GM21529 (cell line): Measurements from ENCODE around the gene ULBP1.
"Not testable (repeated sequence)": the region's sequence is repeated elsewhere in the genome, so short reads cannot be mapped to it uniquely, and the experiment has no call there.

Source experiments
- ATAC-seq: cut with Tn5 transposase; IDR thresholded peaks from one replicate; pipeline ENCODE4 v1.9.1; 2021; ENCODE audit not compliant: unreplicated experiment

ULBP1 gene

DNA sequence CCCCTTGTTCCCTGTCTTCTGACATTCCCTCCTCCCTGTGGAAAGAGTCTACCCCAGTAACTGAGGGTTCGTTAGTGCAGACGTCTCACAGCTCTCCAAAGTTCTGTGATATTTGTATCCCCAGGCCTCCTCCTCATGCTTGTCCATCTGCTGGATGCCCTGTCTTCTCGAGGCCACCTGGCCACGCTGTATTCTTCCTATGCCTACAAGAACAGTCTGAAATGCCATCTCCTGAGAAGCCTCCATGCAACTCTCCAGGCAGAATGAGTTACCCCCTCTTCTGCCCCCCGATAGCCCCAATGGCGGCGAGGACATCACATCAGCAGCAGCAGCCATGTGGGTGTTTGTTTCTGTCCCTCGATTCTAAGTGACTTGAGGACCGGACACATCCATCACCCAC is 12.6 kb upstream of the ULBP1 start:
- ATAC-seq: no peak

DNA sequence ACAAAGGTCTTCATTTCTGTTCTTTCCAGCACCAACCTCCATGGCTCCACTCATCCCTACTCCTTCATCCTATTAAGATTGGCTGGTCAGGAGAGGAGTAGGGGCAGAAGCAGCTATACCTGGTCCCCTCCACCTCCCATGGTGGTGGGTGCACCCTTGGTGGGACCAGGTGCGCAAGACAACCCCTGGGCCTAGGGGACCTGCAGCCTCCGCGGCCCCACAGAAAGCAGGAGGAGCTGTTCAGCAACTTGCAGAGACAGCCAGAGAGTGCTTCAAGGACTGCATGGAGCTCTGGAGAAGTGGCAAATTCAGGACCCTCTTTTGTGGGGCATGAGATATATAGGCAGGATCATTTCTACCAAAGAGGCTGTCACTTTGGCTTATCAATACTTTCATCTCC is 12.1 kb upstream of the ULBP1 start:
- no peak for ATAC-seq

DNA sequence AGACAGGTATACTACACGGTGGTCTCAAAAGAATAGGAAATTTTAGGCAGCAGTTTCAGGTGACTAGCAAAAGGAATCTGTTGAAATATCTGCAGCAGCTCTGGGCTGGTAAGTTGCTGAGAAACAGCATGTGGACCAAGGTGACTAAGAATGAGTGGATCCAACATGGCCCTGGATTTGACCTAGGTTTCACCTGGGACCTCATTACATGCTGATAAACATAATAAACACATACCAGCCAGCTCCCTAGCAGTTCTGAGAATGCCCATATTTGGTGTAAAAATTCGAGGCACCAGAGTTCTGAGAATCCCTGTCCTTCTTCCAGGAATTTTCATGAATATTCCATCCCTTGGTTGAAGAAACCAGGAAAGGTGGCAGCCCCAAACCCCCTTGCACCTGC is 10.4 kb upstream of the ULBP1 start:
- ATAC-seq: not testable (repeated sequence)

DNA sequence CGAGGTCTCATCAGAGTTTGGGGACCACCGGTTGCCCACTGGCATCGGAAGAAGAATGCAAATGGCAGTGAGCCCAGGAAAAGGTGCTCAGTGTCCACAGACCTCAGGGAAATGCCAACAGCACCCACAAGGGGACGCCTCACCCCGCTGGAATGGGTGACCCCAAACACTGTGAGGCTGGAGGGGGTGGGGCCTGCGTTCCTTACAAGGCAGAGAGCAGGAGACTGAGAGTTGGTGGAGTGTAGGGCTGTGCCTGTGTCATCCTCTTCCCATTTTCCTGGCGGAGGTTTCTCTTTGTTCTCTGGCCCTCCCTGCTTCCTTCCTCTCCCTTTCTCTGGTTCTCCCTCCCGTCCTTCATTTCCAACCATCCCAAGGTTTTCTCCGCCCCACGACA is 9.8 kb upstream of the ULBP1 start:
- ATAC-seq: not testable (repeated sequence)

GRCh38 chr6:149954328-149954983 is 9.3 kb upstream of the ULBP1 start:
- not testable (repeated sequence) for ATAC-seq

DNA sequence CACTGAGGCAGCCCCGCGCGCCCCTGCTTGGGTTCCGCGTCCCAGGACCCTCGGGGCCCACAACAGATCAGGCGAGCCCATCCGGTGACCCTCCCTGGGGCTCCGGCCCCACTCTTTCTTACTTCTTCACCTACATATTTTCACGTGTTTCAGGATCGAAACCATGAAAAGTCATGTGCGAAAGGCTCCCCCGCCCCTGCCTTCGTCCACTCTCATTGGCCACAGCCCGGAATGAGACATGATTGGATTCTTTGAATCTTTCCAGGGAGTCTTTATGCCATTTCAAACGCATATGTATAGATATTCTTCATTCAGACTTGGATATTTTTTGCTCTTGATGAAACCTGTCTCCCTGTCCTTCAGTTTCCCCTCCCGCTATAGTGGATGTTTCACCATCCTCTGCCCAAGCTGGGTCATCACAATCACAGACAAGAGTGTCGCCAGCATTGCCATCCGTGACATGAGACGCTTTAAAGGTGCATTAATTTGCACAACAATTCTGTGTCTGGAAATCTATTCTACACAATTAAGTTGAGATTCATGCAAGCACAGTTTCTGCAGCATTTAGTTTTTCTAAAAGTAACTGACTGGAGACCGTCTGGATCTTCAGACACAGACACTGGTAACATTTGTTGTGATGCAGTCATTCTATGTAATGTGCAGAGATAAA is 8.6 kb upstream of the ULBP1 start:
- ATAC-seq: not testable (repeated sequence)

DNA sequence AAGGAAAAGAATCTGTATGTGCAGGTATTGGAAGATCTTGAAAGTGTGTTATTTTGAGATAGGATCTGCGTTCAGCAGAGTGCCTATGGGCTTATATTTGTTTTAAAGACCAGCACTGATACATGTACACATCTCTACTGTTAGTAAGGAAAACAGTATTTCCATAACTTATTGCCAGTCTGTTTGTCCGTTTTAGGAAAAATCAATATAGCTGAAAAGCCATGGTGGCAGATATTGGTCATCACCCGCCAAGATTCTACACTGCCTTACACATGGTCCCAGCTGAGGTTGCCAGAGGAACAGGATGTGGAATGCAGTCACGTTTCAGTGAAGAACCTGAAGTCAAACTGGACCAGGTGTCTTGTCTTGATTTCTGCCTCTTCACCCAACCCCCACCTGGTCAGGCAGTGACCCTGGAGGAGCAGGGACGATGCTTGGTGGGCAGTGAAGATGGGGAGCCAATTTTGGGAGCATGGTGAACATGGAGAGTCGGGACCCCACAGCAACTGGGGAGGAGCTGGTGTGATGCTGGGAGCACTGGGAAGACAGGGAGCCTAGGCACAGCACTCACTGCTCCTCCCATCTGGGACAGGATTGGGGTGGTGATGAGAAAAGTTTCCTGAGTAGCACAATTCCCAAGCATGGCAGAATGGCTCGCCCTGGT is 8.0 kb upstream of the ULBP1 start:
- ATAC-seq: not testable (repeated sequence)

GRCh38 chr6:149958124-149958523 is 5.6 kb upstream of the ULBP1 start:
- ATAC-seq: not testable (repeated sequence)

- ATAC-seq: not testable (repeated sequence)
Measured at GRCh38 chr6:149959806-149960205, 3.9 kb upstream of the ULBP1 start.

- no peak for ATAC-seq
Measured at GRCh38 chr6:149960488-149960887, 3.3 kb upstream of the ULBP1 start.

- ATAC-seq: no peak
Measured at GRCh38 chr6:149961728-149962425, 1.9 kb upstream of the ULBP1 start.

GRCh38 chr6:149962461-149963211 is 1.1 kb upstream of the ULBP1 start:
- ATAC-seq: no peak

GRCh38 chr6:149963212-149963461 is 606 bp upstream of the ULBP1 start:
- ATAC-seq: peak; percentile 34

- no peak for ATAC-seq
Measured at GRCh38 chr6:149964308-149965193, 808 bp downstream of the ULBP1 start.

DNA sequence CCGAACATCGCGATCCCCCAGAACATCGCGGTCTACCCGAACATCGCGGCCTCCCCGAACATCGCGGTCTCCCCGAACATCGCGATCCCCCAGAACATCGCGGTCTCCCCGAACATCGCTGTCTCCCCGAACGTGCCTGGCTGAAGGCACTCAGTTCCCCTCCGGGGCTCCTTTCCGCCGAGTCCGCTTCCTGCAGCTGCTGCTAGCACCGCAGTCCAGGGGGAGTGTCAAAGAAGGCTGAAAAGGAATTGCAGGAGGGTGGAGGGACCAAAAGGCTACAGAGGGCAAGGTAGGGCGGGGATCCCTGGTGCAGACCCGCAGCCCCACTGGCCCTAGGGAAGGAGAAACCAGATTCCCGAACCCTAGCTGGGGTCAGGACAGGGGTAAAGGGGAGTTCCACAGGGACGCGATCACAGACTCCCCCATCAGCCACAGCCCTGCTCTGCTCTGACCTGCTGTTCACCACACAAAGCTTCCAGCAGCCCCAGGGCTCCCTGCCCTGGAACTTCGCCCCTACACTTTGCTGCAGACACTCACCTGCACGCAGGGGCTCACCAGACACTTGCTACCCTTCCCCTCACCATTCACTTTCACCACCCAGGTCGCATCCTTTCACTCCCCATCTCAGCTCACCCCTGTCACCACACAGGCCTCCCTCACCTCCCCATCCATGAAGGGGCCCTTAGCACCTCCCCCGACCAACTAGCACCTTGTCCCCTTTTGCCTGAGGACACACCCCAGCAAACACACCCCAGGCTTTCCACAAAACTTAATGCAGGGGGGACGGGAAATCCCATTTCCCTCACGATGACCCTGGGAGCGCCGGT is 1.7 kb downstream of the ULBP1 start:
- no peak for ATAC-seq

DNA sequence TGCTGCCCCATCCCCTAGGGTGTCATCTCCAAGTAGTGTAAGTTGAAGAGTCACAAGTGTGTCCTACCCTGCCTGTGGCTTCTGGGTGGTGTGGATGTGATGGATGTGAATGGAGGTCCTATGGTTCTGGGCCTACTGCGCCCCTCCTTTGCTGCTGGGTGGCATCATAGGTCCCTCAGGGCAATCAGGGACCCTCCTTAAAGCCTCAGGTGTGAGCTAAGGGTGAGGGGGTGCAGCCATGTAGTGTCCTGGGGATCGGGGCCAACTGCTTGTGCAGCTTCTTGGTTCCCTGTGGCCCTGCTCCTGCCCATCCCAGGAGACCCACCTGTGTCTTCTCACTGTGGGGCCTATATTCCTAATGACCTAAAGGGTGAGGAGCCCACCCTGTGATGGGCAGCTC is 2.6 kb downstream of the ULBP1 start:
- ATAC-seq: not testable (repeated sequence)

DNA sequence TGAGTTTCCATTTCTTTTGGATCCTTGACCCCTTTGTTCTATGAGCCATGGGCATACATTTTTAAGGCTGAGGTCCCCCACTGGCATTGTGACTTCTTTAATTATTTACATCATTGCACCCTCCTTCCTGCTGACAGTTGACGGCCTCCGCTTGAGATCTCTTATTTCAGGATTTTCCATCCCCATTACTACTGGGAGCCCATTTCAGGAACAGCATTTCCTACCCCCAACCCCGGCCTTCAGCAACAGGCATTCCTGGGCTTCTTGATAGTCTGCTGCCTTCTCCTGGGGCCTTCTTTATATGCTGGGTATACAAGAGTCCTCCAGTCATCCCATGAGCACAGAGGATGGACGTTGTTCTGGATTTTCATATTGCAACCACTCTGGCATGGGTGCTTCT is 3.8 kb downstream of the ULBP1 start:
- ATAC-seq: no peak

- not testable (repeated sequence) for ATAC-seq
Measured at GRCh38 chr6:149967999-149968398, 4.3 kb downstream of the ULBP1 start.

DNA sequence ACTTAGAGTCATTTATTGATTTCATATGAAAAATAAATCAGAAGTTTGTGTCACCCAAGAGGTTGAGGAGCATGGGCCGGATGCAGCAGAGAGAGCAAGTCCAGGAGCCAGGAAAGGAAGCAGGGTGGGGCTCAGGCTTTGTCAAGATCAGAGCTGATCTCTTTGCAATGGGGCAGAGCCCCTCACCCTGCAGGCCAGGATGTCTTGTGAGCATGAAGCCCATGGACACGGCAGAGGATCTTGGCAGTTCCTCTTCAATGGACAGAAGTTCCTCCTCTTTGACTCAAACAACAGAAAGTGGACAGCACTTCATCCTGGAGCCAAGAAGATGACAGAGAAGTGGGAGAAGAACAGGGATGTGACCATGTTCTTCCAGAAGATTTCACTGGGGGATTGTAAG is 5.2 kb downstream of the ULBP1 start:
- ATAC-seq: not testable (repeated sequence)
